Measurements from ENCODE around the gene PLCD3. TPM values are rescaled to one million over a fixed set of nuclear protein-coding genes. Genes with fewer than 3 reads are reported as not detected.

Gene PLCD3
- polyA plus RNA-seq, 1 experiment = 81.6 TPM

DNA sequence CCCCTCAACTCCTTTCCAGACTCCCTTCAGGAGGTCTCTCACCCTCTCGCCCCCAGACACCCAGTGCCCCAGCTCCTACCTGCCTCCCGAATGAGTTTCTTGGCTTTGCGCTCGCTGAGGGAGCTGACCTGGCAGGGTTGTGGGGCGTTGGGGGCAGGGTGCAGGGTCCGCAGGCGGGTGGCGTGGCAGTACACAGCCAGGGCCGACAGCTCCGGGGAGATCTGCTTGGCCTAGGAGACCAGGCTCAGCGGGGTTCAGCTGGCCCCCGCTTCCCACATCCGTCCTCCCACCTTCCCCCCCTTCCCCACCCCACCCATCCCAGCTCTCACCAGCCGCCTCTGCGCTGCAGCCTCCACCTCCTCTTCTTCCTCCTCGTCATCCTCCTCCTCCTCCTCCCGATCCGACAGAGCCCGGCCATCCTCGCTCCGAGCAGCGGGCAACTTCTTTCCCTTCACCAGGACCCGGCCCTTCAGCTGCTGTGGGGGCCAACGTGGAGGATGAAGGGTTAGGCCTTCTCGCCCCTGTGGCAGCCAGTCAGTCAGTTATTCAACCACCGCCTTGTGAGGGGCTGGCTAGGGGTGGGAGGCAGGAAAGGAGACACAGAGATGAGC is 17.2 kb downstream of the PLCD3 start:
- POLR2A ChIA-PET = no interaction called here
- CTCF ChIA-PET = interaction anchor here (0.8 to 2.1 kb wide), 5 partner anchors 9 to 37 kb away, joined by 3 to 9 read pairs (median 3); partner anchors contain the start of genes ACBD4 and PLCD3
- H3K27me3 ChIP-seq (ENCODE audit: control insufficient read depth, insufficient read depth, low read length) = no peaks in the 10 kb centered on the region
- no peak for DNase-seq (ENCODE audit: low read depth)
- no peak for TF ChIP-seq CTCF (IDR thresholded peaks at IDR 0.05; ENCODE audit: insufficient read depth, low read depth, low read length)
- H3K36me3 ChIP-seq (ENCODE audit: control insufficient read depth, insufficient read depth, low read length) = peaks cover 34% of the 10 kb centered on the region
- H3K4me3 ChIP-seq (ENCODE audit: low read depth, low read length) = no peak overlapping the region

- DNase-seq (ENCODE audit: low read depth) = no peak
- ChIA-PET CTCF (interaction anchor here (0.7 to 1.1 kb wide), 4 partner anchors 10 to 21 kb away, joined by 3 to 4 read pairs (median 4); partner anchors contain the start of genes ACBD4 and PLCD3), POLR2A (no interaction called here)
- Histone ChIP-seq H3K36me3 (ENCODE audit: control insufficient read depth, insufficient read depth, low read length) (peaks cover 29% of the 10 kb centered on the region), H3K27me3 (ENCODE audit: control insufficient read depth, insufficient read depth, low read length) (no peaks in the 10 kb centered on the region), H3K4me3 (ENCODE audit: low read depth, low read length) (no peak overlapping the region)
- TF ChIP-seq CTCF (IDR thresholded peaks at IDR 0.05; ENCODE audit: insufficient read depth, low read depth, low read length) = no peak
Measured at GRCh38 chr17:45114117-45114932, 18.0 kb downstream of the PLCD3 start.

DNA sequence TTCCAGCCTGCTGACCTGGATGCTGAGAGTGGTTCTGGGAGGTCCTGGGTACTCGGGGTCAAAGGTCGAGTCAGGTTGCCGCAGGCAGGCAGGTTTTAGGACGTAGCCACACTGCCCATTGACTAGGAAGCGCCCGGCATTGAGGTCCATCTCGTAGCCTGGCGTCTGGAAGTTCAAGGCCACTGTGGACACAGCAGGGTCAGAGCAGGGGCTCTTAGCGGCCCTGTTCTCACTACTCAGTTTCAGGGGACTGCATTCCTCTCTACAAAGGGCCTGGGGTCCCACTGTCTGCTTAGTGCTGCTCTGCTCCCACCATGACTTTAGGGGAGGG is 18.9 kb downstream of the PLCD3 start:
- POLR2A ChIA-PET = no interaction called here
- Histone ChIP-seq H3K27me3 (ENCODE audit: control insufficient read depth, insufficient read depth, low read length) (no peaks in the 10 kb centered on the region), H3K4me3 (ENCODE audit: low read depth, low read length) (no peak overlapping the region), H3K36me3 (ENCODE audit: control insufficient read depth, insufficient read depth, low read length) (peaks cover 29% of the 10 kb centered on the region)
- no peak for TF ChIP-seq CTCF (IDR thresholded peaks at IDR 0.05; ENCODE audit: insufficient read depth, low read depth, low read length)
- DNase-seq (ENCODE audit: low read depth) = no peak
- CTCF ChIA-PET = no interaction called here

DNA sequence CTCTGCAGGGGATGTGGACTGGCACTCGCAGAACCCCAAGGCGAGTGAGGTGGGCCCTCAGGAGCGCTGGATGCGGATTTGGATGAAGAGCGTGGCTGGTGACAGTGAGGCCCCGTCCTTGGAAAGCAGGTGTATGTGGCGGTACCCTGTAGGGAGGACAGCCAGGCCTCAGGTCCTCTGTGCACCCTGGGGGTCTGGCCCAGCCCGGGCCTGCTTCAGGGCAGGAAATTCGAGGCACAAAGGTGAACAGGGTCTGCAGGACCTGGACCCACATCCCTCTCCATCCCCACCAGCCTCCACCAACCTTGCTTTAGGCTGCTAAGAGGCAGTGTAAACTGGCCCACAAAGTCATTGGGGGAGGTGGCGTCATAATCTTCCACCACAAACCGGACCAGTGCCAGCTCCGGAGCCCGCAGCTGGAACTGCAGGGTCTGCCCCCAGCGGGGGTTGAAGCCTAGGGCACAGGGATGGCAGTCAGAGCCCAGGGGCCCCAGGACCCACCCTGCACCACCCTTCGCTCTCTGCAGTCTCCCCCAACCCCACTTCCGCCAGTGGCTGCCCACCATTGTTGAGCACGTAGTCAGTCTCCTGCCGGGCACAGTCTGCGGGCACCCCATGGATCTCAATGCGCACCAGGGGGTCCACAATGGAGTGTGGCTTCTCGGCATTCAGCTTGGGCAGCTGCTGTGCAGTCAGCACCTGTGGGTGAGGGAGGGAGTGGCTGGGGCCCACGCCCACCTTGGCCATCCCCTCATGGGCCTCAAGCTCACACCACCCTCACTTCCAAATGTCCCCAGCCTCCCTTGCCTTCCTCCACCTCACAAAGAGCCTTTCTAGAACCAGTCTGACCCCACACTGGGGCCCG is 19.5 kb downstream of the PLCD3 start:
- peaks cover 26% of the 10 kb centered on the region for H3K36me3 ChIP-seq (ENCODE audit: control insufficient read depth, insufficient read depth, low read length)
- POLR2A ChIA-PET = no interaction called here
- CTCF ChIA-PET = interaction anchor here (1.1 to 1.6 kb wide), 4 partner anchors 16 to 193 kb away, joined by 3 to 8 read pairs (median 4); partner anchors contain the start of genes ACBD4 and PLCD3
- no peaks in the 10 kb centered on the region for H3K27me3 ChIP-seq (ENCODE audit: control insufficient read depth, insufficient read depth, low read length)
- no peak for TF ChIP-seq CTCF (IDR thresholded peaks at IDR 0.05; ENCODE audit: insufficient read depth, low read depth, low read length)
- no peak overlapping the region for H3K4me3 ChIP-seq (ENCODE audit: low read depth, low read length)
- no peak for DNase-seq (ENCODE audit: low read depth)

DNA sequence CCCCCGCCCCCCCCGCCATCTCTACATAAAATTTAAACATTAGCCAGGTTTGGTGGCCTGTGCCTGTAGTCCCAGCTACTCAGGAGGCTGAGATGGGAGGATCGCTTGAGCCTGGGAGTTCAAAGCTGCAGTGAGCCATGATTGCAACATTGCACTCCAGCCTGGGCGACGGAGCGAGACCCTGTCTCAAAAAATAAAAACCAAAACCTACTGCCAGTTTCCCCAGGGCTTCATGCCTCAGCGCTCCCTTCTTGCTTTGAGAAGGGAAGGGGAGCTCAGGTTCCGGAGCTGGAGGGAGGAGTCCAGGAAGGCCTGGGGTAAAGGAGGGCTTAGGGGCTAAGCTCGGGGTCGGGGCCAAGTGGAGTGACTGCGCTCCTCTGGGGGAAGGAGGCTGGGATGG is 20.5 kb downstream of the PLCD3 start:
- Histone ChIP-seq H3K4me3 (ENCODE audit: low read depth, low read length) (no peak overlapping the region), H3K36me3 (ENCODE audit: control insufficient read depth, insufficient read depth, low read length) (peaks cover 24% of the 10 kb centered on the region), H3K27me3 (ENCODE audit: control insufficient read depth, insufficient read depth, low read length) (no peaks in the 10 kb centered on the region)
- DNase-seq (ENCODE audit: low read depth) = no peak
- ChIA-PET CTCF (interaction anchor here (0.7 to 1.6 kb wide), 6 partner anchors 9 to 192 kb away, joined by 3 to 8 read pairs (median 4); partner anchors contain the start of genes ACBD4 and PLCD3), POLR2A (no interaction called here)
- TF ChIP-seq CTCF (IDR thresholded peaks at IDR 0.05; ENCODE audit: insufficient read depth, low read depth, low read length) = no peak
